Esophagus squamous epithelium (tissue), 5 donors: ENCODE results near the gene ZNF496. TPM values are rescaled to one million over a fixed set of nuclear protein-coding genes. Genes with fewer than 3 reads are reported as not detected.
"Not testable (repeated sequence)": the region's sequence is repeated elsewhere in the genome, so short reads cannot be mapped to it uniquely, and the experiment has no call there.

Experiments
- DNase-seq: peaks from one replicate; lab custom pipeline; 2025; lab: John Stamatoyannopoulos, UW
- H3K27ac ChIP-seq, 4 donors: fragments of 200-600 bp; sonication (generic); one replicate each; pipeline ENCODE4 v1.5.1; 2016 to 2019; ENCODE audit warnings: mild to moderate bottlenecking in 1 of 4
- H3K27me3 ChIP-seq, 4 donors: fragments of 200-600 bp; sonication (generic); 1 replicate in 3 of 4; 2 replicates in 1 of 4; pipeline versions ENCODE4 v1.5.1 to v1.6.0; 2017 to 2021; ENCODE audit warnings: antibody characterized with exemption in 1 of 4
- H3K36me3 ChIP-seq, 3 donors: fragments of 200-600 bp; sonication (generic); one replicate each; pipeline ENCODE4 v1.5.1; 2016 to 2019
- H3K4me1 ChIP-seq, 3 donors: fragments of 200-600 bp; sonication (generic); one replicate each; pipeline ENCODE4 v1.5.1; 2017 to 2019
- H3K4me3 ChIP-seq, 4 donors: fragments of 200-600 bp; sonication (generic); 1 replicate in 3 of 4; 2 replicates in 1 of 4; pipeline ENCODE4 v1.5.1; 2016 to 2019; ENCODE audit warnings: mild to moderate bottlenecking in 2 of 4, moderate library complexity in 1 of 4
- H3K9me3 ChIP-seq, 3 donors: fragments of 200-600 bp; sonication (generic); one replicate each; pipeline ENCODE4 v1.5.1; 2016 to 2019
- POLR2A ChIP-seq, 4 donors: fragments of 450-650 bp; IDR thresholded peaks; one replicate each; pipeline ENCODE4 v1.6.1; 2017; ENCODE audit warnings: antibody characterized with exemption in 4 of 4, mild to moderate bottlenecking in 4 of 4, moderate library complexity in 3 of 4
- WGBS, 2 donors: methylation state at CpG; one replicate each; pipeline ENCODE4 v1.1.5; 2018; 5-methylcytosine and 5-hydroxymethylcytosine counted together
- intact Hi-C: fragments of 100-400 bp; cut with DNase I; formaldehyde crosslinking; loops from one replicate; pipeline ENCODE4 v1.15.0; 2022
- total RNA-seq, 4 donors: library from RNA; depleted of rRNA; stranded (reverse); fragments of >200 nt; gene quantifications; one replicate each; pipeline ENCODE4 v1.1.0, GENCODE V29; 2016
- TF ChIP-seq, protein P1 (sequence below), 6 experiments: fragments of 450-650 bp in 4 of 6; fragments of 200-600 bp in 2 of 6; sonication (generic) in 2 of 6; IDR thresholded peaks; one replicate each; pipeline ENCODE4 v1.5.1; 2016 to 2019; ENCODE audit warnings: antibody characterized with exemption in 6 of 6, mild to moderate bottlenecking in 4 of 6, moderate library complexity in 4 of 6
- donor health status: DM: yes; HTN: yes; CAD: no.

Gene ZNF496
- total RNA-seq, 4 donors from 2014 or later, result 8.9 to 21.2 (median 9.5) TPM

DNA sequence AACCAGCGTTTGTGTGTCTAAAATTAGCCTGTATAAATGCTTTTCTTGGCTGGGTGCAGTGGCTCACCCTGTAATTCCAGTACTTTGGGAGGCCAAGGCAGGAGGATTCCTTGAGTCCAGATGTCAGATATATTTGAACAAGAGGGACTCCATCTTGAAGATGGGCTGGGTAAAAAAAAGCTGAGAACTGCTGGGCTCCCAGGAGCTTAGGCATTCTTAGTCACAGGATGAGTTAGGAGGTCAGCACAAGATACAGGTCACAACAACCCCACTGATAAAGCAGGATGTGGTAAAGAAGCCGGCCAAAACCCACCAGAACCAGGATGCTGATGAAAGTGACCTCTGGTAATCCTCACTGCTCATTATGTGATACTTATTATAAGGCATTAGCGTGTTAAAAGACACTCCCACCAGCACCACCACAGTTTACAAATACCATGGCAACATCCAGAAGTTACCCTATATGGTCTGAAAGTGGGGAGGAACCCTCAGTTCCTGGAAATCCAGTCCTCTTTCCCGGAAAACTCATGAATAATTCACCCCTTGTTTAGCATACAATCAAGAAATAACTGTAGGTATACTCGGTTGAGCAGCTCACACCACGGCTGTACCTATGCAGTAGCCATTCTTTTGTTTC, 36.2 kb upstream of the ZNF496 start:
- peaks cover 0 to 40% (median 0%) of the 10 kb centered on the region in 4 donors for H3K27me3 ChIP-seq
- TF ChIP-seq POLR2A (IDR thresholded peaks at IDR 0.05), result no peak
- TF ChIP-seq, protein P1, sequence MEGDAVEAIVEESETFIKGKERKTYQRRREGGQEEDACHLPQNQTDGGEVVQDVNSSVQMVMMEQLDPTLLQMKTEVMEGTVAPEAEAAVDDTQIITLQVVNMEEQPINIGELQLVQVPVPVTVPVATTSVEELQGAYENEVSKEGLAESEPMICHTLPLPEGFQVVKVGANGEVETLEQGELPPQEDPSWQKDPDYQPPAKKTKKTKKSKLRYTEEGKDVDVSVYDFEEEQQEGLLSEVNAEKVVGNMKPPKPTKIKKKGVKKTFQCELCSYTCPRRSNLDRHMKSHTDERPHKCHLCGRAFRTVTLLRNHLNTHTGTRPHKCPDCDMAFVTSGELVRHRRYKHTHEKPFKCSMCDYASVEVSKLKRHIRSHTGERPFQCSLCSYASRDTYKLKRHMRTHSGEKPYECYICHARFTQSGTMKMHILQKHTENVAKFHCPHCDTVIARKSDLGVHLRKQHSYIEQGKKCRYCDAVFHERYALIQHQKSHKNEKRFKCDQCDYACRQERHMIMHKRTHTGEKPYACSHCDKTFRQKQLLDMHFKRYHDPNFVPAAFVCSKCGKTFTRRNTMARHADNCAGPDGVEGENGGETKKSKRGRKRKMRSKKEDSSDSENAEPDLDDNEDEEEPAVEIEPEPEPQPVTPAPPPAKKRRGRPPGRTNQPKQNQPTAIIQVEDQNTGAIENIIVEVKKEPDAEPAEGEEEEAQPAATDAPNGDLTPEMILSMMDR (IDR thresholded peaks at IDR 0.05), result no peak
- no peaks in the 10 kb centered on the region for H3K9me3 ChIP-seq
- H3K36me3 ChIP-seq, result no peaks in the 10 kb centered on the region
- H3K27ac ChIP-seq, result no peak overlapping the region
- no peak for DNase-seq
- intact Hi-C loops, result no loop called here
- H3K4me3 ChIP-seq, result no peak overlapping the region
- WGBS, 2 donors, result 62 to 66% methylated on average over 6 of the region's 6 CpGs
- peaks cover 0 to 20% (median 1%) of the 10 kb centered on the region in 3 donors for H3K4me1 ChIP-seq

- Histone ChIP-seq H3K9me3 (no peaks in the 10 kb centered on the region), H3K36me3 (no peaks in the 10 kb centered on the region), H3K4me3 (no peak overlapping the region), H3K27me3 (peaks cover 0 to 36% (median 0%) of the 10 kb centered on the region in 4 donors), H3K4me1 (peaks cover 0 to 15% (median 0%) of the 10 kb centered on the region in 3 donors), H3K27ac (no peak overlapping the region)
- intact Hi-C loops, result no loop called here
- TF ChIP-seq, protein P1 (IDR thresholded peaks at IDR 0.05), result no peak
- TF ChIP-seq POLR2A (IDR thresholded peaks at IDR 0.05), result no peak
- 62 to 72% methylated on average over 4 of the region's 4 CpGs for WGBS, 2 donors
- no peak for DNase-seq
These were observed 35.4 kb upstream of the ZNF496 start for GRCh38 chr1:247366926-247367645.

GRCh38 chr1:247366345-247366744, 34.7 kb upstream of the ZNF496 start:
- DNase-seq, H3K36me3 ChIP-seq, H3K4me3 ChIP-seq, H3K27ac ChIP-seq, H3K9me3 ChIP-seq, intact Hi-C loops: not testable (repeated sequence)
- 89 to 100% methylated on average over 1 of the region's 1 CpG for WGBS, 2 donors
- Histone ChIP-seq H3K4me1 (peaks cover 0 to 18% (median 0%) of the 10 kb centered on the region in 3 donors), H3K27me3 (peaks cover 0 to 29% (median 0%) of the 10 kb centered on the region in 4 donors)

DNA sequence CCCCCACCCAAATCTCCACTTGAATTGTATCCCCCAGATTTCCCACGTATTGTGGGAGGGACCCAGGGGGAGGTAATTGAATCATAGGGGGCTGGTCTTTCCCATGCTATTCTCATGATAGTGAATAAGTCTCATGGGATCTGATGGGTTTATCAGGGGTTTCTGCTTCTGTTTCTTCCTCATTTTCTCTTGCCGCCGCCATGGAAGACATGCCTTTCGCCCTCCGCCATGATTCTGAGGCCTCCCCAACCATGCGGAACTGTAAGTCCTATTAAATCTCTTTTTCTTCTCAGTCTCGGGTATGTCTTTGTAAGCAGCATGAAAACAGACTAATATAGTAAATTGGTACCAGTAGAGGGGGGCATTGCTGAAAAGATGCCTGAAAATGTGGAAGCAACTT, 33.4 kb upstream of the ZNF496 start:
- no peaks in the 10 kb centered on the region for H3K9me3 ChIP-seq
- TF ChIP-seq POLR2A (IDR thresholded peaks at IDR 0.05), result no peak
- TF ChIP-seq, protein P1 (IDR thresholded peaks at IDR 0.05), result no peak
- DNase-seq, result no peak
- intact Hi-C loops, result no loop called here
- no peak overlapping the region for H3K27ac ChIP-seq
- no peaks in the 10 kb centered on the region for H3K36me3 ChIP-seq
- peaks cover 0 to 29% (median 0%) of the 10 kb centered on the region in 3 donors for H3K4me1 ChIP-seq
- no peak overlapping the region for H3K4me3 ChIP-seq
- peaks cover 0 to 25% (median 0%) of the 10 kb centered on the region in 4 donors for H3K27me3 ChIP-seq
- 87 to 89% methylated on average over 7 of the region's 7 CpGs for WGBS, 2 donors

- intact Hi-C loops, result not testable (repeated sequence)
These were observed 31.3 kb upstream of the ZNF496 start for GRCh38 chr1:247363000-247363399.

GRCh38 chr1:247362153-247362552, 30.5 kb upstream of the ZNF496 start:
- peaks cover 0 to 25% (median 0%) of the 10 kb centered on the region in 3 donors for H3K4me1 ChIP-seq
- no peak overlapping the region for H3K27ac ChIP-seq
- intact Hi-C loops, result no loop called here
- H3K9me3 ChIP-seq, result no peaks in the 10 kb centered on the region
- H3K36me3 ChIP-seq, result no peaks in the 10 kb centered on the region
- TF ChIP-seq, protein P1 (IDR thresholded peaks at IDR 0.05), result no peak
- no peak for TF ChIP-seq POLR2A (IDR thresholded peaks at IDR 0.05)
- DNase-seq, result no peak
- 69 to 74% methylated on average over 5 of the region's 5 CpGs for WGBS, 2 donors
- no peak overlapping the region for H3K4me3 ChIP-seq
- H3K27me3 ChIP-seq, result peaks cover 0 to 25% (median 0%) of the 10 kb centered on the region in 4 donors

More at GRCh38 chr1:247363000-247363399, 31.3 kb upstream of the ZNF496 start:
- not testable (repeated sequence) for H3K9me3 ChIP-seq, H3K36me3 ChIP-seq, H3K4me3 ChIP-seq, H3K27ac ChIP-seq, DNase-seq
- 87 to 92% methylated on average over 1 of the region's 1 CpG for WGBS, 2 donors
- Histone ChIP-seq H3K4me1 (peaks cover 0 to 16% (median 0%) of the 10 kb centered on the region in 3 donors), H3K27me3 (peaks cover 0 to 25% (median 0%) of the 10 kb centered on the region in 4 donors)
